Measurements from ENCODE around the gene RBMY1F. TPM values are rescaled to one million over a fixed set of nuclear protein-coding genes. Genes with fewer than 3 reads are reported as not detected.

RBMY1F gene
- not detected for total RNA-seq

DNA sequence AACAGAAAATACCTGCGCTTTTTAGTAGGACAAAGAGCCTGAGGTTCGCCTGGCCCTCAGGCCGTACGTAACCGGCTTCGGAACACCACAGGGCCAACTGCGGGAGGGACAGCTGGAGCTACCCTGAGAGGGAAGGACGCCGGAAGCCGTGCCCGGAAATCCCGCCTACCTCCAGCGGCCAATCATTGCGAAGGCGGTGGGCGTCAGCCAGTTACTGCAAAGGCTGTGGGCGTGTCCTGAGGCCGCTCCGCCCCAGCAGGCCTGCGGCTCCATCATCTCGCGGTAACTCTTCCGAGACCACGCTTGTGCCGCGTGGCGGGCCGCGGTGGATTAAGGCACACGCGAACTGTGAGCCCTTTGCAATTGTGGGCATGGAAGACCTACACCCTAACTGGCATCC, at the start of gene RBMY1F:
Gene RBMY1F, minus strand, starts transcription at position 101 of the 400 bp plus-strand sequence. CDS start 1,954 bp downstream, outside the sequence.

Other genes starting within 250 kb of the RBMY1F start
- not detected for gene RBMY1J, start 220.5 kb upstream of the RBMY1F start, total RNA-seq